Measurements from ENCODE around the gene MAN1A1. TPM values are rescaled to one million over a fixed set of nuclear protein-coding genes. Genes with fewer than 3 reads are reported as not detected.

MAN1A1 gene
- total RNA-seq, 4 donors from 2014 or later = 19.0 to 34.8 (median 21.1) TPM

DNA sequence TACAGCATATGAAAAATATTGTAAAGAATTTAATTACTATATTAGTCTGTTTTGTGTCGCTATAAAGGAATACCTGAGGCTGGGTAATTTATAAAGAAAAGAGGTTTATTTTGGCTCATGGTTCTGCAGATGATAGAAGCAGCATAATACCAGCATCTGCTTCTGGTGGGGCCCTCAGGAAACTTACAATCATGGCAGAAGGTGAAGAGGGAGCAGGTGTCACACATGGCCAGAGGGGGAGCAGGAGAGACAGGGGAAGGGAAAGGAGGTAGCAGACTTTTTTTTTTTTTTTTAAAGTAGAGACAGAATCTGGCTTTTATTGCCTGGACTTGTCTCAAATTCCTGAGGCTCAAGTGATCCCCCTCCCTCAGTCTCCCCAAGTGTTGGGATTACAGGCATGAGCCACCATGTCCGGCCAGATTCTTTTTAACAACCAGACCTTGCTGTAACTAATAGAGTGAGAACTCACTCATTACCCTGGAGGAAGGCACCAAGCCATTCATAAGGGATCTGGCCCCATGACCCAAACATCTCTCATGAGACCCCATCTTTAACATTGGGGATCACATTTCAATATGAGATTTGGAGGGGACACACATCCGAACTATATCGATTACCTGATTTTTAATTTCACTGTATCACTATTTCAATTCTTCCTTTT, 64.6 kb downstream of the MAN1A1 start:
- Histone ChIP-seq H3K4me3 (no peak overlapping the region), H3K27me3 (no peaks in the 10 kb centered on the region), H3K36me3 (no peaks in the 10 kb centered on the region), H3K27ac (no peak overlapping the region), H3K9me3 (no peaks in the 10 kb centered on the region), H3K4me1 (no peaks in the 10 kb centered on the region)
- in situ Hi-C loops (cut with MboI; ENCODE audit: low sequenced_read_pairs in 4 of 4) = no loop called here
- ATAC-seq (no peak), DNase-seq (no peak)
- TF ChIP-seq POLR2A (IDR thresholded peaks at IDR 0.05) (no peak), CTCF (IDR thresholded peaks at IDR 0.05 in 4 of 5, conservative IDR thresholded peaks at IDR 0.05 in 1 of 5) (no peak)
- intact Hi-C loops (cut with DNase I; ENCODE audit: low total_unique reads) = no loop called here

- Histone ChIP-seq H3K4me1 (no peaks in the 10 kb centered on the region), H3K4me3 (no peak overlapping the region), H3K27ac (no peak overlapping the region), H3K27me3 (no peaks in the 10 kb centered on the region), H3K36me3 (no peaks in the 10 kb centered on the region), H3K9me3 (no peaks in the 10 kb centered on the region)
- intact Hi-C loops (cut with DNase I; ENCODE audit: low total_unique reads) (no loop called here), in situ Hi-C loops (cut with MboI; ENCODE audit: low sequenced_read_pairs in 4 of 4) (no loop called here)
- TF ChIP-seq CTCF (IDR thresholded peaks at IDR 0.05 in 4 of 5, conservative IDR thresholded peaks at IDR 0.05 in 1 of 5) = no peak
- no peak for TF ChIP-seq POLR2A (IDR thresholded peaks at IDR 0.05)
- ATAC-seq (no peak), DNase-seq (no peak)
Measured at GRCh38 chr6:119283979-119284545, 65.5 kb downstream of the MAN1A1 start.

DNA sequence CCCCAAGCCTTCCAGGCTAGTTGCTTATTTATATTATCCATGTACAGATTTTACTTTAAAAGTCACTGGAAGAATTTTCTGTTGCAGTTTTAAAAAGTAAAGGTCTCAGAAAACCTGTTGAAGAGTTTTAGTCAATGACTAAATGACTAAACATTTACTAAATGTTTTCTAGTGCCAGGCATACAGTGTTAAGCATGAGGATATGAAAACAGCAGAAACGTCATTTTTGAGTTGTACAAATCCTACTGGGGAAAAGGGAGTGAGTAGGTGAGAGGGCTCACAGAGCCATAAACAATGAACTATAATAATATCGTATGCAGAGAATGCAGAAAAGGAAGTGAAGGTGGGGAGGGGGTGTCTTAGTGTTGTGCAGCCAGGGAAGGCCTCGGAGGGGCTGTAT, 66.3 kb downstream of the MAN1A1 start:
- Histone ChIP-seq H3K36me3 (no peaks in the 10 kb centered on the region), H3K27me3 (no peaks in the 10 kb centered on the region), H3K4me3 (no peak overlapping the region), H3K9me3 (no peaks in the 10 kb centered on the region), H3K4me1 (no peaks in the 10 kb centered on the region), H3K27ac (no peak overlapping the region)
- in situ Hi-C loops (cut with MboI; ENCODE audit: low sequenced_read_pairs in 4 of 4) = no loop called here
- ATAC-seq (no peak), DNase-seq (no peak)
- TF ChIP-seq CTCF (IDR thresholded peaks at IDR 0.05 in 4 of 5, conservative IDR thresholded peaks at IDR 0.05 in 1 of 5) (no peak), POLR2A (IDR thresholded peaks at IDR 0.05) (no peak)
- intact Hi-C loops (cut with DNase I; ENCODE audit: low total_unique reads) = no loop called here

DNA sequence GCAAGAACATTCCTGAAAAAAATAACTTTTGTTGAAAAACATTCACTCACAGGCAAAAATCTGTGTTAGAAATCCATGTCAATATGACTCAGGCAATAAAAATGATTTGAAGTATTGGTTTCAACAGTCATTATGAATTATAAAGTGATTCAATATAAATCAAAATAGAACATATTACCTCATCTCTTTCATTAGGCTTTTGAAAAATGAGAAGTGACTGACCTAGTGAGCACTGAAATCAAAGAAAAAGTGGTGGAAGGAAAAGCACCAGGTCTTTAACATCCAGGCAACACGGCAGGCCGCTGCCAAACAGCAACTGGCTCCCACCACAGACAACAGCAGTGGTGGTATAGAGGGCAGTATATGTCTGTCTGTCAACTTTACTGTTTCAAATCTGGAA, 68.9 kb downstream of the MAN1A1 start:
- TF ChIP-seq CTCF (IDR thresholded peaks at IDR 0.05 in 4 of 5, conservative IDR thresholded peaks at IDR 0.05 in 1 of 5) (no peak), POLR2A (IDR thresholded peaks at IDR 0.05) (no peak)
- no peak for ATAC-seq
- intact Hi-C loops (cut with DNase I; ENCODE audit: low total_unique reads) = no loop called here

More for the DNA sequence above, 68.9 kb downstream of the MAN1A1 start:
- in situ Hi-C loops (cut with MboI; ENCODE audit: low sequenced_read_pairs in 4 of 4) = no loop called here
- Histone ChIP-seq H3K27me3 (no peaks in the 10 kb centered on the region), H3K27ac (no peak overlapping the region), H3K36me3 (no peaks in the 10 kb centered on the region), H3K4me1 (no peaks in the 10 kb centered on the region), H3K9me3 (no peaks in the 10 kb centered on the region), H3K4me3 (no peak overlapping the region)
- DNase-seq = no peak

Data from gastrocnemius medialis (tissue), 4 donors.